AG09309 (cell line): Measurements from ENCODE around the gene EDDM13.
"Not testable (repeated sequence)": the region's sequence is repeated elsewhere in the genome, so short reads cannot be mapped to it uniquely, and the experiment has no call there.

Experiments
- DNase-seq: peaks from one replicate; pipeline ENCODE4 v3.0.0-alpha.2; 2010; ENCODE audit warnings: low read depth
- H3K4me3 ChIP-seq: 2 replicates; pipeline ENCODE4 v1.5.1; 2011; ENCODE audit warnings: mild to moderate bottlenecking, low read depth, low read length, moderate library complexity; ENCODE audit not compliant: control insufficient read depth
- CTCF ChIP-seq: IDR thresholded peaks from 2 replicates; pipeline ENCODE4 v1.5.1; 2011; ENCODE audit warnings: mild to moderate bottlenecking, low read depth, low read length, inconsistent platforms; ENCODE audit not compliant: insufficient read depth, control insufficient read depth; ENCODE audit errors: missing control alignments

Gene EDDM13

GRCh38 chr19:56304243-56304642 is 31.7 kb downstream of the EDDM13 start:
- H3K4me3 ChIP-seq = no peak overlapping the region
- no peak for DNase-seq
- TF ChIP-seq CTCF = no peak

- no peak for DNase-seq
- TF ChIP-seq CTCF = no peak
- no peak overlapping the region for H3K4me3 ChIP-seq
Measured at GRCh38 chr19:56306016-56306415, 33.5 kb downstream of the EDDM13 start.

- not testable (repeated sequence) for DNase-seq, H3K4me3 ChIP-seq
Measured at GRCh38 chr19:56307062-56307461, 34.5 kb downstream of the EDDM13 start.

GRCh38 chr19:56308792-56309191 is 36.2 kb downstream of the EDDM13 start:
- TF ChIP-seq CTCF = no peak
- no peak for DNase-seq
- H3K4me3 ChIP-seq = no peak overlapping the region

GRCh38 chr19:56309511-56310185 is 37.1 kb downstream of the EDDM13 start:
- DNase-seq = no peak
- H3K4me3 ChIP-seq = no peak overlapping the region
- TF ChIP-seq CTCF = peak; percentile 85

- TF ChIP-seq CTCF = no peak
- no peak overlapping the region for H3K4me3 ChIP-seq
- DNase-seq = no peak
Measured at GRCh38 chr19:56310462-56310861, 37.9 kb downstream of the EDDM13 start.

GRCh38 chr19:56312342-56312741 is 39.8 kb downstream of the EDDM13 start:
- no peak for DNase-seq
- TF ChIP-seq CTCF = no peak
- no peak overlapping the region for H3K4me3 ChIP-seq
